ENCODE measurements around the gene PUS1. TPM values are rescaled to one million over a fixed set of nuclear protein-coding genes. Genes with fewer than 3 reads are reported as not detected.
A peak's percentile ranks its signal among the peaks of the same experiment; 100 is the strongest.

The PUS1 gene
- total RNA-seq, 1 experiment from 2014 or later = 77.3 TPM

- TF ChIP-seq CTCF (IDR thresholded peaks at IDR 0.05 in 2 of 3, conservative IDR thresholded peaks at IDR 0.05 in 1 of 3; ENCODE audit: borderline replicate concordance in 1 of 3, insufficient read depth in 1 of 3, low read depth in 2 of 3, low read length in 2 of 3) = no peak
- TF ChIP-seq ZNF274 (IDR thresholded peaks at IDR 0.05; ENCODE audit: low read depth, low read length) = no peak
- TF ChIP-seq SIN3A (IDR thresholded peaks at IDR 0.05; ENCODE audit: low read depth) = no peak
- no peak for TF ChIP-seq EZH2 (IDR thresholded peaks at IDR 0.05)
- TF ChIP-seq JUND (IDR thresholded peaks at IDR 0.05) = no peak
Observed at GRCh38 chr12:131896811-131897270, 32.2 kb upstream of the PUS1 start (continued).

GRCh38 chr12:131897276-131897675 lies 31.8 kb upstream of the PUS1 start:
- no peak for DNase-seq (ENCODE audit: low read depth, low spot score)
- no TSS peak for BruUV-seq (replicated peaks)
- H3K4me2 ChIP-seq (ENCODE audit: low read length) = no peak overlapping the region
- H3K4me3 ChIP-seq (replicated peaks in 1 of 2; ENCODE audit: low read depth in 1 of 2, low read length in 2 of 2) = no peak overlapping the region
- TF ChIP-seq SP1 (IDR thresholded peaks at IDR 0.05; ENCODE audit: low read depth) (no peak), CTCF (IDR thresholded peaks at IDR 0.05 in 2 of 3, conservative IDR thresholded peaks at IDR 0.05 in 1 of 3; ENCODE audit: borderline replicate concordance in 1 of 3, insufficient read depth in 1 of 3, low read depth in 2 of 3, low read length in 2 of 3) (no peak), YY1 (IDR thresholded peaks at IDR 0.05; ENCODE audit: extremely low read depth, insufficient replicate concordance, low read depth, low read length) (no peak), JUND (IDR thresholded peaks at IDR 0.05) (no peak), FOSL1 (IDR thresholded peaks at IDR 0.05; ENCODE audit: low read depth) (no peak), ZFX (IDR thresholded peaks at IDR 0.05) (no peak), EZH2phosphoT487 (IDR thresholded peaks at IDR 0.05; ENCODE audit: borderline replicate concordance) (no peak), ATF3 (IDR thresholded peaks at IDR 0.05) (no peak), POLR2A (IDR thresholded peaks at IDR 0.05; ENCODE audit: borderline replicate concordance, extremely low read depth, insufficient read depth, insufficient read length) (no peak)
- H3K9me3 ChIP-seq (ENCODE audit: control insufficient read depth in 1 of 2, insufficient read depth in 1 of 2, low read depth in 1 of 2, low read length in 2 of 2) = no peaks in the 10 kb centered on the region
- no peaks in the 10 kb centered on the region for H3K9me2 ChIP-seq (ENCODE audit: insufficient read depth)
- no peak overlapping the region for H3K9ac ChIP-seq (ENCODE audit: low read length)
- H3K4me1 ChIP-seq (ENCODE audit: control insufficient read depth in 1 of 2, insufficient read depth in 2 of 2, low read length in 2 of 2) = peaks cover 21 to 38% of the 10 kb centered on the region in 2 experiments
- CTCF ChIA-PET = no interaction called here
- intact Hi-C loops (cut with micrococcal nuclease) = no loop called here
- POLR2A ChIA-PET = no interaction called here
- H3K79me2 ChIP-seq (ENCODE audit: insufficient read depth, low read length) = no peaks in the 10 kb centered on the region
- H4K20me1 ChIP-seq (ENCODE audit: insufficient read depth) = no peaks in the 10 kb centered on the region
- RAD21 ChIA-PET (ENCODE audit: low non-redundant PET in 1 of 2, low total read pairs in 2 of 2, uncharacterized antibody in 2 of 2, unreplicated experiment in 2 of 2) = no interaction called here
- no peak for ATAC-seq
- H3K36me3 ChIP-seq (ENCODE audit: control insufficient read depth in 1 of 2, insufficient read depth in 2 of 2, low read length in 2 of 2) = peaks cover 0 to 2% of the 10 kb centered on the region in 2 experiments; a peak in 1 of 4 replicates
- peak overlapping the region; percentile 76; the same call in 1 of the 2 replicates for H3K27ac ChIP-seq (ENCODE audit: low read depth, low read length)
- no peaks in the 10 kb centered on the region for H3K27me3 ChIP-seq (ENCODE audit: insufficient read depth, low read length)
- H2AFZ ChIP-seq (ENCODE audit: low read depth, low read length, poor library complexity, severe bottlenecking) = no peak overlapping the region

Measured in HCT116 (cell line).